AG04450 (cell line): ENCODE results near the gene PCP4. TPM values are rescaled to one million over a fixed set of nuclear protein-coding genes. Genes with fewer than 3 reads are reported as not detected.

Source experiments
- CTCF ChIA-PET: fragments of 300-600, 350-600 bp; formaldehyde crosslinking; extraction: SDS; loops from one replicate; lab custom pipeline; 2022; ENCODE audit warnings: antibody characterized with exemption, inconsistent platforms; lab: Charles Lee
- POLR2A ChIA-PET: fragments of 350-600 bp; formaldehyde crosslinking; extraction: SDS; loops from one replicate; lab custom pipeline; 2021; ENCODE audit warnings: antibody characterized with exemption, inconsistent platforms; lab: Yijun Ruan, JAX
- DNase-seq: peaks from one replicate; pipeline ENCODE4 v3.0.0-alpha.2; 2011; ENCODE audit warnings: low read depth, low spot score
- H3K27ac ChIP-seq: one replicate; pipeline ENCODE4 v1.5.1; 2012; ENCODE audit warnings: low read depth, low read length, control low read depth
- H3K27me3 ChIP-seq: one replicate; pipeline ENCODE4 v1.6.0; 2012; ENCODE audit warnings: low read length; ENCODE audit not compliant: control insufficient read depth, insufficient read depth
- H3K4me3 ChIP-seq: 2 replicates; pipeline ENCODE4 v1.5.1; 2011; ENCODE audit warnings: mild to moderate bottlenecking, low read depth, low read length, control low read depth
- H3K9me3 ChIP-seq: 2 replicates; pipeline ENCODE4 v1.5.1; 2012; ENCODE audit warnings: low read length; ENCODE audit not compliant: control insufficient read depth, insufficient read depth
- CTCF ChIP-seq: IDR thresholded peaks from 2 replicates; pipeline ENCODE4 v1.5.1; 2011; ENCODE audit warnings: low read depth, low read length, control low read depth, inconsistent platforms
- polyA plus RNA-seq: library from polyadenylated mRNA; depleted of rRNA; stranded (reverse); fragments of >200 nt; gene quantifications from 2 replicates; pipeline ENCODE4 v1.2.3, GENCODE V29; 2011

The PCP4 gene
- polyA plus RNA-seq, 1 experiment: not detected

DNA sequence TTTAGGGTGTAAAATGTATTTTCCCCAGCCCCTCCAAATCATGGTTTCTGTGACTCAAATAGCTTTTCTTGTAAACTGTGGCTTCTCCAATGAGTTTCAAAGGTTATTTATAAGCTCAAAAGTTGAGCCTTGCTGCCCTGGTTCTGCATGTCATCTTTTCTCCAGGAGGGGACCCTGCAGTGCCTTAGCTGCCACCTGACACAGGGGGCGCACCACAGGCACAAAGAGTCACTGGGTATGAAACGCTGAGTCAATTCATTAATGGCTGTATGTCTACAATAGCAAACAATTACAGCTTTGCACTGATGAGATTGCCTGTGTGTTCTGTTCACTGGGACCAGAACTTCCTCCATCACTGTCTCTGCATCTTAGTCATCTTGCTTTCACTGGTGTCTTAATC lies 100.8 kb downstream of the PCP4 start:
- Histone ChIP-seq H3K4me3 (no peak overlapping the region), H3K27me3 (no peaks in the 10 kb centered on the region), H3K9me3 (peaks cover 22% of the 10 kb centered on the region), H3K27ac (no peak overlapping the region)
- TF ChIP-seq CTCF: no peak
- no peak for DNase-seq
- CTCF ChIA-PET: interaction anchor here (1.1 kb wide), 1 partner anchor 449 kb away, joined by 3 read pairs; no protein-coding TSS in a partner anchor
- POLR2A ChIA-PET: no interaction called here

DNA sequence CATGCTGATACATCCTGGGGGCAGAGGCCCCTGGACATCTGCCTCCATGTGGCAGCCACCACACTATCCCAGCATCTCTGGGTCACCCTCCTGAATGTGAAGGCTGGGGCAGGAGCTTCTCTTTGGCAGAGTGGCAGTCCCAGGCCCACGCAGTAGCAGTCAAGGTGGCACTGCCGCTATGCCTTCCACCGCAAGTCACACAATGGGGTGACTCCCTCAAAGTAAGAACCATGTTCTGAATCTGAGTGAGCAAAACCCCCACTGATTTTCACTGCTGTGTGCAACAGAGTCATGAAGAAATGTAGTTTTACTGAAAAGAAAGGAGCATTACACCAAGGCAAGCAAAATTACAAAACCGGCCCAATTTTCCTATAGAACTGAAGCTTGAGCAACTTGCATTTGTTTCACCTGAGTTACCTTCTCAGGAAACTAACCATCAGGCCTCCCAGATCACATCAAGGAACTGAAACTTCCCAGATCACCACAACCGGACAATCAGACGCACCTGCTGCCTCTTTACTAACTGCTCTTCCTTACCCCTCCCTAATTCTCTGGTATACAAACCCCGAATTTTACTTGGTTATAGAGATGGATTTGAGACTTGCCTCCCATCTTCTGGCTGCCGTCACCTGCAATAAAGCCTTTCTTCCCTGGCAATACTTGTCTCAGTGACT lies 102.6 kb downstream of the PCP4 start:
- POLR2A ChIA-PET: no interaction called here
- CTCF ChIA-PET: no interaction called here
- Histone ChIP-seq H3K4me3 (no peak overlapping the region), H3K9me3 (peaks cover 25% of the 10 kb centered on the region), H3K27ac (no peak overlapping the region), H3K27me3 (no peaks in the 10 kb centered on the region)
- DNase-seq: no peak
- no peak for TF ChIP-seq CTCF

DNA sequence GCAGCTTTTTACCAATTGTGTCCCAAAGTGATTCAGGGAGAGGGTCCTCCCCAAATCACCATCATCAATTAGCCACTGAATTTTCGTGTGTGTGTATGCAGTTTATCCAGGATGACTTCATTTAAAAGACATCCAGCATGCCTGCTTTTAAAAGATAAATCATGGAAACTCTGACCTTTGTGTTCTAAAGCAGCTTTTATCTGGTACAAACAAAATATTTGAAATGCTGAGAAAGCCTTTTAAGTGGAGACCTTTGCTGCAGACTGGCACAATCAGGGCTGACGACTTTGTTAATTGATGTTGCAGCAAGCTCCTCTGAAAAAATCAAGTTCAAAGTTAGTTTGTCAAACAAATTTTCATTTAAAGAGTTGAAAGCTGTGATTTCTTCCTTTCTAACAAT lies 104.7 kb downstream of the PCP4 start:
- Histone ChIP-seq H3K9me3 (peaks cover 37% of the 10 kb centered on the region), H3K4me3 (no peak overlapping the region), H3K27ac (no peak overlapping the region), H3K27me3 (no peaks in the 10 kb centered on the region)
- DNase-seq: no peak
- ChIA-PET POLR2A (no interaction called here), CTCF (no interaction called here)
- no peak for TF ChIP-seq CTCF

DNA sequence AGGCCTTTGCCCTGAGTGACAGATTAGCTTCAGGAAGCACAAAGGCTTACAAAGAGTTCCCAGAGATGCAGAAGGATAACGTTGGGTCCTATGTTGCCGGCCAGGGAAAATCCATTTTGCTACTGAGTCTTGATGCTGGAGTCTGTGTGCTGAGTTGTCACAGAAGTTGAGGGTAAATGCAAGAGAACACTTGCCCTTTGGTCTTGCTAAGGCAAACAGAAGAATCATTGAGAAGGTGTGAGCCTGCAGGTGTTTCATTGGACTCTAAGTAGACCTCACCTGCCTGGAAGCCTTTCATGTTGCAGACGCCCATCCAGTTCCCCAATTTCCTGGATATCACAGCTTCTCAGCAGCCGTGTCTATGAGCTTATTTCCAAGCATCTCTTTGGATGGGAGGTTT lies 105.2 kb downstream of the PCP4 start:
- Histone ChIP-seq H3K4me3 (no peak overlapping the region), H3K27me3 (no peaks in the 10 kb centered on the region), H3K9me3 (peaks cover 38% of the 10 kb centered on the region), H3K27ac (no peak overlapping the region)
- POLR2A ChIA-PET: no interaction called here
- no peak for TF ChIP-seq CTCF
- CTCF ChIA-PET: no interaction called here
- DNase-seq: no peak

DNA sequence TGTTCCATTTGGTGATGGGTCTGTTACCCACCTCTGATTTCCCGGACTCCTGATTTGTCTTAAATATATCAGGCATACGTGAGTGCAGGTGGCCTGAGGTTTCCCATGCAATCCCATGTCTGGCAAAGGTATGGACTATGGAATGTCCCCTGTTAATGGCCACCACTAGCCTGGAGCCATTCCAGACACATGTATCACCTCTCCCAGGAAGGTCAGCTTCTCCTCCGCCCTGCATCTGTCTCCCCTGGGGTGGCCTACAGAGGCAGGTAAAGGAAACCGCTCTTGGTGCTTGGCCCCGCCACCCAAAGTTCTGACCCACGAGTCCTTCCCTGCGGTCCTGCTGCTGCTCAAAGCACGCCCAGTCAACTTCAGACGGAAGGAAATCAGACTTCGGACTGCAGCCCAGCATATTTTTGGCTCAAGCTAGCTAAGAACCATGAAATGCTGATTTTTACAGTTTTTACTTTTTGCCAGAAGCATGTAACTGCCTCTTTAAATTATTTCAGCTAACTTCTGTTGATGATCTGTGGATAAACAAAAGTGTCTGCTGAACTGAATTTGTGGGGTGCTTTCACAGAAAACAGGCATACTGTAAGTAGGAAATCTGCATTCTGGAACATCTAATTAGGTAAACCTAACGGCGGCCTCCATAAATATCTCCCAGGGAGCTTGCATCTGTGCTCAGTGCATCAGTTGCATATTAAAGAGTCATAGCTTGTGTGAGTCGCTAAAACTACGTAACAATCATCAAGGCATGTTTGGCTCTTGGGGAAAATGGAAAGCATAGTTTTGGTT lies 105.9 kb downstream of the PCP4 start:
- CTCF ChIA-PET: no interaction called here
- Histone ChIP-seq H3K27me3 (no peaks in the 10 kb centered on the region), H3K27ac (no peak overlapping the region), H3K4me3 (no peak overlapping the region), H3K9me3 (peaks cover 43% of the 10 kb centered on the region)
- POLR2A ChIA-PET: no interaction called here
- TF ChIP-seq CTCF: no peak
- no peak for DNase-seq
